Measurements from ENCODE around the gene HYAL2.

HYAL2 gene

DNA sequence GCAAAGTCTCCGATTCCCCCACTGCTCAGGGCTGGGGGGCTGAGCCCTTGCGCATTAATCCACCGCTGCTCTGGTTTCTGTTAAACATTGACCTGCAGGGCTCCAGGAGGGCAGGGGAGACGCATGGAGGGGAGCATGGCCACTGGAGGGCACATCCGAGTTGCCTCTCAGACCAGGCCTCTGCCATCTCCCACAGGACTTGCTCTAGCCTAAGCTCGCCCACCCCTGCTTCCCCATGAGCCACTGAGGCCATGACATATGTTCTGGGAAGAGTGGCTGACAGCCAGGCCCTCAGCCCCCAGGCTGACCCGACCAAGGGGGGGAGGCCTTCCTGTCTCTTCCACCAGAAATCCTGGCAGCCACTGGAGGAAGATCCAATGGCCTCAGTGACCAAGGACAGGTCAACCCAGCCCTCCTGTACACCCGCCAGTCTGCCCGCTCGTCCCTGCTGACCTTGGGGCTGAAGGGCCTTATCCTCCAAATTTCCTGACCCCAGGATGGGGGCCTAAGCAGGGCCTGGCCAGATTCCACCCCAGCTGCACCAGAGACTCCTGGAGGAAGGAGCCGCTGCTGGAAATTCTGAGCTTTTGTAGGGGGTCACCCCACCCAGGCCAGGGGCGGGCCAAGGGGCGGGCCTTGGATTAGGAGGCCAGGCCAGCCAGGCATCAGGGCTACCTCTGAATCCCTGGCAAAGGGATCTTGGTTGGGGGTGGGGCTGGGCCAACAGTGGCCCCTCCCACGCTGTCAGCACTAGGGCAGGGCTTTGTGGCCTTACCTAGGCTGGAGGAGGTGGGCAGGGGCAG lies 19.3 kb downstream of the HYAL2 start, which contains the start of gene HYAL1:
TSS of gene HYAL1 (minus strand) at position 562 of the 803 bp plus-strand sequence. CDS start 618 bp downstream, outside the sequence.
- H3K4me3 ChIP-seq (ENCODE audit: low read depth, low read length): no peak within 1 kb of the TSS
- TF ChIP-seq, protein P1, sequence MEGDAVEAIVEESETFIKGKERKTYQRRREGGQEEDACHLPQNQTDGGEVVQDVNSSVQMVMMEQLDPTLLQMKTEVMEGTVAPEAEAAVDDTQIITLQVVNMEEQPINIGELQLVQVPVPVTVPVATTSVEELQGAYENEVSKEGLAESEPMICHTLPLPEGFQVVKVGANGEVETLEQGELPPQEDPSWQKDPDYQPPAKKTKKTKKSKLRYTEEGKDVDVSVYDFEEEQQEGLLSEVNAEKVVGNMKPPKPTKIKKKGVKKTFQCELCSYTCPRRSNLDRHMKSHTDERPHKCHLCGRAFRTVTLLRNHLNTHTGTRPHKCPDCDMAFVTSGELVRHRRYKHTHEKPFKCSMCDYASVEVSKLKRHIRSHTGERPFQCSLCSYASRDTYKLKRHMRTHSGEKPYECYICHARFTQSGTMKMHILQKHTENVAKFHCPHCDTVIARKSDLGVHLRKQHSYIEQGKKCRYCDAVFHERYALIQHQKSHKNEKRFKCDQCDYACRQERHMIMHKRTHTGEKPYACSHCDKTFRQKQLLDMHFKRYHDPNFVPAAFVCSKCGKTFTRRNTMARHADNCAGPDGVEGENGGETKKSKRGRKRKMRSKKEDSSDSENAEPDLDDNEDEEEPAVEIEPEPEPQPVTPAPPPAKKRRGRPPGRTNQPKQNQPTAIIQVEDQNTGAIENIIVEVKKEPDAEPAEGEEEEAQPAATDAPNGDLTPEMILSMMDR (IDR thresholded peaks at IDR 0.05; ENCODE audit: insufficient read depth, low read length, missing control alignments): no peak
- no peak for DNase-seq (ENCODE audit: low read depth, low spot score)
- POLR2A ChIA-PET: no interaction called here
- CTCF ChIA-PET: interaction anchor here (1.3 to 1.6 kb wide), 2 partner anchors 12 to 21 kb away, joined by 3 to 4 read pairs; no protein-coding TSS in a partner anchor

DNA sequence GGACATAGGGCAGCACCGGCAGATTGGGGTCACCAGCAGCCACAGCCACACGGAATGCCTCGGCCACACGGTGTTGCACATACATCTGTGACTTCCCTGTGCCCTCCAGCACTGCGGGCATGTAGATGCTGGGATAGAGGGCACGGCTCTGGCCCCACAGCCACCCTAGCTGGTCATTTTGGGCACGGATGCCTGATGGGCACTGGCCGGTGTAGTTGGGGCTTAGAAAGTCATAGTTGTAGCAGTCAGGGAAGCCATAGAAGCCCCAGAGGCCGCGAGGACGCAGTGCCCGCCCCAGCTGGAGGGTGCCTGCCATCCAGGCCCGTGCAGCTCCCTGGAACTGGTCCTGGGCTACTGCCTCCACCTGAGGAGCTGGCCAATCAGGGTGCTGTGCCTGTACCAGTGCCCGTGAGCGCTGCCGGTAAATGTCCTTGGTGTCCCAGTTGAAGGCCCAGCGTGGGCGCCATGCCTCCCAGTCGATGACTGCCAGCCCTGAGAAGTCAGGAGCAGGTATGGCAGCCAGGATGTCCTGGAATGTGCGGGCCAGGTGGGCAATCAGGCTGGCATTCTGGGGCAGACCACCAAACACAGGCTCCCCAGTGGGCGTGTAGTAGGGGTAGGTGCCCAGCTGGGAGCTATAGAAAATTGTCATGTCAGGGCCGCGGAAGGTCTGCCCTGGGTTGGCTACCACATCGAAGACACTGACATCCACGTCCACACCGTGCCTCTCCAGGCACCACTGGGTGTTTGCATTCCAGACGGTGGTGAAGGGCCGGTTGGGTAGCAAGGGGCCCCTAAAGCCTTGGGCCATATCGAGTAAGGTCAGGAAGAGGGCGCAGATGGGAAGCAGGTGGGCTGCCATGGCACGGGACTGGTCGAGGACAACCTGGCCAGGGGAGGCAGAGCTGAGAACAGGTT lies 20.2 kb downstream of the HYAL2 start:
- TF ChIP-seq, protein P1 (IDR thresholded peaks at IDR 0.05; ENCODE audit: insufficient read depth, low read length, missing control alignments): no peak
- no peak for DNase-seq (ENCODE audit: low read depth, low spot score)
- CTCF ChIA-PET: interaction anchor here (1.3 to 1.6 kb wide), 2 partner anchors 13 to 22 kb away, joined by 3 to 4 read pairs; no protein-coding TSS in a partner anchor
- POLR2A ChIA-PET: no interaction called here
- H3K4me3 ChIP-seq (ENCODE audit: low read depth, low read length): no peak overlapping the region

DNA sequence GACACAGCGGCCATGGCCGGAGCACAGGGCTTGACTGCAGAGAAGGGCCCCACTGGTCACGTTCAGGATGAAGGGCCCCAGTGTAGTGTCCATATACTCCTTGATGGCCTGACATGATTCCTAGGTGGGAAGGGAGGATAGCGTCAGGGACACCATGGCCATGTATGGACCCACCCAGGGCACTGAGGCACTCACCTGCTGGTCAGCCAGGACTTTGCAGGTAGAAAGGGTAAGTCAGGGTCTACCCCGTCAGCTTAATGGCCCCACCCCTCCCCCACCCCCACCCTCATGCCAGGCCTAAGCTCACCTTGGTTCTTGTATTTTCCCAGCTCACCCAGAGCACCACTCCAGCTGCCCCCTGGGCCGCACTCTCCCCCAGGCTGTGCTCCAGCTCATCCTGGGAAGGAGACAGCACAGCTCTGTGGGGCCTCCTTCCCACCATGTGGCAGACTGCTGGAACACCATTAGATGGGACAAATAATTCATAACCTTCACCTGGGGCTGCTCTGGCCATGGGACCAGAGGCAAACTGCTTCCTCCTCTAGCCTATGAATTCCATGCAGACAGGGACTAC lies 21.8 kb downstream of the HYAL2 start:
- ChIA-PET POLR2A (no interaction called here), CTCF (no interaction called here)
- DNase-seq (ENCODE audit: low read depth, low spot score): no peak
- TF ChIP-seq, protein P1 (IDR thresholded peaks at IDR 0.05; ENCODE audit: insufficient read depth, low read length, missing control alignments): no peak
- H3K4me3 ChIP-seq (ENCODE audit: low read depth, low read length): no peak overlapping the region

DNA sequence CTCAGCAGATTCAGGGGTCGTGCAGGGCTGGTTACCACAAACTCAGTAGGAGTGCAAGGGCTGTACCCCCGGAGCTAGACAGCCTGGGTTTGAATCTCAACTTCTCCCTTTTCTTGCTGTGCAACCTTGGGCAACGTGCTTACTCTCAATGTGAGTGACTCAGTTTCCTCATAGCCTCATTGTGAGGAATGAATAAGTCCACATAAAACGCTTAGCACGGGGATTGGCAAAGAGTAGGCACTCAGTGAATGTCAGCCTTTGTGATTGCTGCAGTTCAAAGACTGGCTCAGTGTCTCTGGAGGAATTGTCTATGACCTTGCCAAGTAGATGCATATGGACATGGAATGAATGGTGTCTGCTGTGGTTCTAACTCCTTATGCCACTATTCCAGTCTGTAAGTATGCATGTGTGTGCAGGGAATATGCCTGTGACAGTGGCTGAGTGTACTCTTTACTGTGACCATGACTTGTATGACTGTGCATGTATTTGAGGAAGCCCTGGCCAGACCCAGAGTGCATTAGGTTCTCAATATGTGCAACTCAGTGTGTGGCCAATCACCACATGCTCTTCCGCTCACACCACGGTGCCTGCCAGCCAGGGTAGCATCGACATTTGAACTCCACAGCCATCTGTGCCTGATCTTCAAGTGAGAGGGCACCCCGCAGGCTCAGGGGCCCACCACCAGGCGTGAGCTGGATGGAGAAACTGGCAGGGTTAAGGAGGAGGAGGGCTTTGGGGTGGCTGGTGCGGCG lies 22.4 kb downstream of the HYAL2 start:
- TF ChIP-seq, protein P1 (IDR thresholded peaks at IDR 0.05; ENCODE audit: insufficient read depth, low read length, missing control alignments): no peak
- ChIA-PET POLR2A (interaction anchor here (0.5 to 1.6 kb wide), 5 partner anchors 10 to 54 kb away, joined by 3 to 6 read pairs (median 5); no protein-coding TSS in a partner anchor), CTCF (interaction anchor here (1.0 to 3.5 kb wide), 11 partner anchors 14 to 106 kb away, joined by 3 to 12 read pairs (median 6); partner anchors contain the start of gene HYAL2)
- DNase-seq (ENCODE audit: low read depth, low spot score): no peak
- peak overlapping the region; percentile 62 for H3K4me3 ChIP-seq (ENCODE audit: low read depth, low read length)

DNA sequence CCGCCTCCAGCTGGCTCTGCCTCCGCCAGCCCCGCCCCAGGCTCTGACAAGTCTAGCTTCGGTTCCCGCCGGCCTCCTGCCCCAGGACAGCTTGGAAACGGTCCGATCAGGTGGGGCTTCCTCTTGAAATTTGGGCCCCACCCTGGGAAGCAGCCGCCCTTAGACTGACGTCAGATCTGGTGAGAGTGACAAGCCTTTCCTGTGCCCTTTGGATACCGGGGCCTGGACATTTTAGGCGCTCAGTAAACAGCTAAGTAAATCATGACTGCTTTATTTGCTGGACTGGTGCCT lies 23.0 kb downstream of the HYAL2 start:
- ChIA-PET CTCF (interaction anchor here (1.0 to 3.5 kb wide), 13 partner anchors 10 to 177 kb away, joined by 3 to 12 read pairs (median 6); partner anchors contain the start of gene HYAL2), POLR2A (interaction anchor here (0.5 to 1.6 kb wide), 5 partner anchors 11 to 53 kb away, joined by 3 to 6 read pairs (median 5); no protein-coding TSS in a partner anchor)
- peak overlapping the region; percentile 62 for H3K4me3 ChIP-seq (ENCODE audit: low read depth, low read length)
- TF ChIP-seq, protein P1 (IDR thresholded peaks at IDR 0.05; ENCODE audit: insufficient read depth, low read length, missing control alignments): no peak
- DNase-seq (ENCODE audit: low read depth, low spot score): no peak

Data from AG04449 (cell line).